Activated CD8-positive, alpha-beta memory T cell treated with anti-CD3 and anti-CD28 coated beads, Interleukin-2, amount 50 U/mL, for 4 hours (primary cell): ENCODE measurements around the gene HIVEP3.

ENCODE experiments used
- DNase-seq: peaks from one replicate; pipeline ENCODE4 v3.0.0-alpha.2; 2020

HIVEP3 gene

DNA sequence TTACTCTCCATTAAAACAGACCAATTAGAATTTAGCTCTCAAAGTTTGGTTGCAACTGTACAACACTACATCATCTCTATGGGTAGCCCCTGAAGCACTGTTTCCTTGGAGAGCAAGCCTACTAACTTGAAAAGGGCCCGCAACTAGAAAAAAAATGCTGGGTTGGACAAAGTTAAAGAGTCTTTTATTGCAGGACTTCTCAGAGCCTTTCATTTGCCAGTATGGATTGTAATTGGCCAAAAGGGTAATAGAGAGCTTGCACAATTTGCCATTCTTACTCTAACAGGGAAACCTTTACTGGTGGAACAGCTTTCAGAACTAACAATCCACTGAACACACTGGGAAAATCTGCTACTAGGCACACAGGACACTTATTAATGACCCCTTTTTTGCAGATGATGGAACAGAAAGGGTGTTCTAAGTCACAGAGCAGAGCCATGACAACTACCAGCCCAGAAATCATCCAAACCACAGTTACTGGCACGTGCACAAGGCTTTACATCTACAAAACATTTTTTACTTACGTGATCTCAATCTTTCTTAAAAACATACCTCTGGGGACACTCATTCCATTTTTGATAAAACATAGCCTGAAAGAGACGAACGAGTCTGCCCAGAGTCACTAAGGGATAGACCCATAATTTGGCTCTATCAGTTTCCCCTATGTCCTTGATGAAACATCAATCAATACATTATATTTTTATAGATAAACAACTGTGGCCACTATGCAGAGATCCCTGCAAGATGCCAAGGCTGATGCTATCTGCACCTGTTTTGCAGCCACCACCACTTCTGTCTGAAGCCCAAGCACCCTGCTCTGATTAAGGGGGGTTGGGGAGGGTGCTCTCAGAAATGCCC lies 257.9 kb downstream of the HIVEP3 start:
- no peak for DNase-seq

DNA sequence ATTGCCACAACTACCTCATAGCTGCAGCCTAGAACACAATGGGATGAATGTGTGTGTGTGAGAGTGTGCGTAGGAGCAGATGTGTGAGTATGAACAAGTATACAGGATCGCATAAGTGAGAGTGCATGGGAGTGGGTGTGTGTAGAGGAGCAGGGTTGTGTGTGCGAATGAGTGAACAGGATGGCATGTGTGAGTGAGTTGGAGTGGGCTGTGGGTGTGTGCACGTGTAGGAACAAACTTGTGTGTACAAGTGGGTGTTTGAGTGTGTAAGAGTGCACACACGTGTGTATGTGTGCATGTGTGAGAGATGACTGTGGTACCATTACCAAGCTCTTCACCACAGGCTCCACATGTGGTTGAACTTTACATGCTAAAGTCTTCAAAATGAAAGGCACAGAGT lies 258.8 kb downstream of the HIVEP3 start:
- DNase-seq = no peak

DNA sequence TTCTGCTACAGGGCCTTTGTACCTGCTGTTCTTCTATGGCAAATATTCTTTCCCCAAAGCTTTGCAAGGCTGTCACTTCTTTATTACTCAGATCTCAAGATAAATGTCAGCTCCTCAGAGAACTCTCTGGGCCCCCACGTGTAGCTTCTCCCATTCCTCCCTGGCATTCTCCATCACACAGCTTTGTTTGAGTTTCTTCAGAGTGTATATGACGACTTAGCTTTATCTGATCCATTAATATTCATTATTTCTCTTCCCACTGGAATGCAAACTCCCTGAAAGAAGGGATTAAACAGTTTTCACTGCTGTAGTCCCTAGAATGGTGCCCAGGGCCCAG lies 259.6 kb downstream of the HIVEP3 start:
- peak; percentile 4 for DNase-seq

DNA sequence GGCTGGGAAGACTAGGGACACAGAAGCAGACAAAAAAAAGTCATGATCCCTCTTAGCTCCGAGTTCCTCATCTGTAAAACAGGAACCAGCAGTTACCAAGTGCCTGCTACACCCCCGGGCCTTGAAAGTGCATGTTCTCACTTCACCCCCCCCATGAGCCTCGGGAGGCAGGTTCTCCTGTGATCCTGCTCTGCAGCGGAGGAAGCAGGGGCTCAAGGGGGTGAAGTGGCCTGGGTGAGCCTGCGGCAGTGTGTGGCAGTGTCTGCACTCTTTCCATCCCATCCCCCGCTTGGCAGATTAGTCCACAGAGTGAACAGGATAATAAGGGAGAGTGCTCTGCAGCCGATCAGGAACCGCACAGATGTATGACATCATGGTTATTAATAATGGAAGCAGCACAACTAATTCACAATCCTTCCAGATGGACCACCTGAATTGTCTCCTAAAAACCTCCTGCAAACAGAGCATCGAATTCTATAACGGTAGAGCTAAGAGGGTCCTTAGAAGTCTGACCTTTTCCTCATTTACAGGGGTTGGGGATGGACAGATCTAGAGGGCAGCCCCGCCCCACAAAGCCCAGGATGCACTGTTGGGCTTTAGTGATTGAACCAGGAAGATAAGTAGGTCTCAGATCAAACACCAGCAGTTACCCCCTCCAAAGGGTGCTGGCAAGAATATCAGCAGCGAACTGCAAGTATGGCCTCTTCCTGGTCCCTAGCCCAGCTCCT lies 260.1 kb downstream of the HIVEP3 start:
- peak; percentile 13 for DNase-seq

DNA sequence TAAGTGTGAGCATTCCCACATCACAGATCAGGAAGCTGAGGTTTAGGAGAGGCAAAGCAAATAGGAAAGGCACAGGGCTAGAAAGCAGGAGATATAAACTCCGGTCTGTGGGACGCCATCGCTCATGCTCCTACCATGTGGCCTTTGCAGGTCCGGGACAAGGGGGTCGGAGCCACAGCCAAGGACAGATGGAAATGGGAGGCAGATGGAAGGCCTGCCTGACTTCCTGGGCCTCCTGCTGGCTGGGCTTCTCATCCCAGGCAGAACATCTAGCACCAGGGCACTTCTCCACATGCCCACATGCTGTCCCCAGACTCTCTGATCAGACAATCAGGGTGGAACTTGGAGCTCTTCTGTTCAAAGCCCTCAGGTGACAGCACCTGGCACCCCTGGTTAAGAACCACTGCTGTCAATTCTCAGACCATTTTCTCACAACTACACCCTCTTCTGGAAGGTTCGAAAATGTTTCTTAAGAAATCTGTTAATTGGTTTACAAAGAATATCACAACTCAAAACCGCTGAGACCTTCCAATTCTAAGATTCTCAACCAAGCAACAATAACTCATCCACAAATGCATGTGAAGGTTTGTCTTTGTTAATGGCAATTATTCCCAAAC lies 260.9 kb downstream of the HIVEP3 start:
- DNase-seq = peak; percentile 6

DNA sequence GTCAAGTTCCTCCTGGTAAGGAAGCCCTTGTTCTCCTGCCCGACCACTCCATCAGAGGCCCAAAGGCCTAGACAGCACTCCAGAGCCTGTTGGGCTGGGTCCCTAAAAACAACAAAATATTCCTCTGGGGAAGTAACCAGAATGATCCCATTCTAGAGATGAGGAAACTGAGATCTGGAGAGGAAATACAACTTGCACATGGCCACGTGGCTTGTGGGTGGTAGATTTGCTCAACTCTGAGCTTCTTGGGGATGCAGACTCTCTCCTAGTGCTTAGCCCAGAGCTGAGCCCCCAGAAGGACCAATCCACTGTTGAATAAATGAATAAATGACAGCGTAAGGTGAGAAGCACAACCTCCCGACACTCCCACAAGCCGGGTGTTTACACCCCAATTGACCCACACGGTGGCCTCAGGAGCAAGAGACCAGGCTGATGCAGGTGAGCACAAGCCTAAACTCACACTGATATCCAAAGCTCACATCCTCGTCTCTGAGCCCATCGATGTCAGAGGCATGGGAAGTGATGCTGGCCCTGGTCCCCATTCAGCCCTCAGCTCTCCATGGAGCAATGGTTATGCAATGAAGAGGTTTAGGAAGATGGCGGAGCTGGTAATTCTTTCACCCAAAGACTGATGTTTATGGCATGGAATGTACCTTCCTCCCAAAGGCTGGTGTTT lies 261.8 kb downstream of the HIVEP3 start:
- DNase-seq = peak; percentile 8

DNA sequence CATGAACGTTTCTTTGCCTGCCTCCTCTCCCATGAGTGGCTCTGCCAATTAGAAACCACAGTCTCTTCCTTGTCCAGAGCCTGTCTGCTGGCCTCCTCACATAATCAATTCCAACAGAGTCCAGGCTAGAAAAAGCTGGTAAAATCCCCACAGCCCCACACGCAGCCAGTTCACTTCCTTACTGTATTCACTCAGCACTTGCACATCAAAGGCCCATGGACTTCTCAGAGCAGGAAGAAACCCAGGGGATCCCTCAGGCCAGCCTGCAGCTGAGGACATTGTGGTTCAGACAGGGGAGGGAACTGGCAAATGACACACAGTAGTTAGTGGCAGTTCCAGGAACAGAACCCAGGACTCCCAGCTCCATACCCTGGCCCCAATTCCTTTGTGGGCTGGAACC lies 262.7 kb downstream of the HIVEP3 start:
- peak; percentile 11 for DNase-seq

DNA sequence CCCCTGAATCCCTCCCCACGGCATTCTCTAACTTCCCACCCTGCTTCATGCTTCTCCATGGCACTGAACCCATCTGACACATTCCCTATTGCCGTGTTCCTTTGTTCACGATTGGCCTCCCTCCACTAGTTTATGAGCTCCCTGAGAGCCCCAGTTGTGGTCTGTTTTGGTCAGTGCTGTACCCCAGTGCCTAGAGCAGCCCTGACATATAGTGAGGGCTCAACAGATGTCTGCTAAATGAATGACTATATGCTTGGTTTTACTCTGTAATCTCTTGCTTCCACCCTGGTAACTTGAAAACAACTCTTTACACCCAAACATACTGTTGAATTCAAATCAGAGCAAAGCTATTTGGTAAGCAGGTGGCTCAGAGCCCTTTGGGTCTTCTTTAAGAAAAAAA lies 263.1 kb downstream of the HIVEP3 start:
- no peak for DNase-seq

DNA sequence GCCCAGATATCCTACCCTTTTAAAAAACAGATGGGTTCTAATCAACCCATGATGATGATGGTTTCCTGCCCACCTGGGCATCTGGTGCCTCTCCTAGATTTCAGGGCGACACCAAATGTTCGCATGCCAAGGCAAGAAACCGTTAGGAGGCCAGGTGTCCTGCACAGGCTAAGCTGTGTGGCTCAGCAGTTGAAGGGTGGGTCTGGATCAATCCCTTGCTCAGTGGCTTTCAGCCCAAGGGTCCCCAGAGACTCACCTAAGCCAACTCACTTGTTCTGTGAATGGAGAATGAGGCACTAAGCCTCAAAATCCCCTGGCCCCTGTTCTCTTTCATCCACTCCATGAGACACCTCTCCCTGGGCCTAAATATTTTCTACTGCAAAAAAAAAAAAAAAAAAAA lies 265.1 kb downstream of the HIVEP3 start:
- DNase-seq = no peak

DNA sequence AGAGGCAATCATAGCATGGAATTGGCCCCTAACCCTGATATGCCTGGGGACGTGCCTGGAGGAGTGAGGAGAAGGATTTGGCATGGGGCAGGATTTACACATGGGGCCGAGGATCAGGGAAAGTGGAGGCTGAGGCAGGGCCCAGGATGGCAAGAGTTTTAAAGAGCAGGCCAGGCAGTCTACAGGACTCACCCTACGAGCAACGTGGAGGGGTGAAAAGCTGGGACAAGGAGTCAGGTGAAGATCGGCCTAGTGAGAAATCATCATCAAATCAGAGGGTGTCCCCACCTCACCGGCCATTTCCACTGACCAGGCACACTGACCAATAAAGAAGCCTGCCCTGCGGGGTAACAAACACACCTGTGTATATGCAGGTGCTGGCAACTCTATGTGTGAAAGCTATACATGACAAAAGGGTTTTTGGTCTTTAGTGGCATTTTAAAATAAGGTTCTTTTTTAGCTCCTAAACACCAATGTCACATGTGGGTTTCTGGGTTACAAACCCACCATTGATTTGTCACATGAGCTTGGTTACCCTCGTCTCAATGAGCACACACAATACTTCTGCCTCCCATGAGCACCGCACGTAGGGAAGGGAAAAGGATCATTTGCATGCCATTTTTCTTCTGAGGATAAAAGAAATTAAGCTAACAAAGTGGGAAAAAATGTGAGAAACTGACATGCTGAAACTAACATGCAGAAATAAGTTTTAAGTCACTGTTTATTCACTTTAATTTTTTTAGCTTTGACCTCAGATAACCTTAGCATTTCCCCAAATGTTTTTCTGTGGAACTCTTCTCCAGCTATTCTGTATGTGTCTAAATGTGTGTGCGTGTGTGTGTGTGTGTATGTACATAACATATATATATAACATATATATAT lies 266.1 kb downstream of the HIVEP3 start:
- DNase-seq = no peak

DNA sequence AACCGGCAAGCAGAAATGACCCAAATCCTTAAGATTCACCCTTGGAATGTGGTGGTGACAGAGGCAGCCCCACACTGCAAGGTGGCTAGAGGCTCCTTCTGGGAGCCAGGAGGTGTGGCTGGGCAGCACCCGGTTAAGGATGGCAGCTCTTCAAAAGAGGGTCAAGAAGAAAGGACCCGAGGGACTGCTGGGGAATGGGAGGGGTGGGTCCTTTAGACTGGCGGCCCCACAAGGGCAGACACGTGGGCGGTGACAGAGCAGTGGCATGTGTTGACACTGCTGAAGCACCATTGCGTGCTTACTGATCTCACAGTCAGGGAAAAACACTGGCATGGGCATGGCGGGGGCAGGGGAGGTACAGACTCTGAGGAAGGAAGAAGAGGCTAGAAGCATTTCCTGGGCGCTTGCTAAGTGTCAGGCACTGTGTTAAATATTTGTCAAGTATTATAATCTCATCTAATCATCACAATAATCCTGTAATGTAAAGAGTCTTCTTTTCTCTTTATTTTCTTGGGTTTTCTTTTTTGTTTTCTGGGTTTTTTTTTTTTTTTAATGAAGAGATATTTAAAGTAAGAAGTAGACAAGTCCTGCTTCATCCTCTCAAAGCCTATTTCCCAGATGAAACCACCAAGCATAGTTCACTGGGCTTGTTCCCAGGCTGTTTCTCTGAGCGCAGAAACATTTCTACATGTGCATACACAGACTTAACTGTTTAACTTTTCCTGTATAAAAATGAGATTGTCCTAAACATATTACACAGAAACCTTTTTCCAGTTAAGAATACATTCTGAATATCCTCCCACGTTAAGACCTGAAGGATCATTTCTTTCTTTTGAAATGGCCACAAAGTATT lies 268.5 kb downstream of the HIVEP3 start:
- peak; percentile 40 for DNase-seq

DNA sequence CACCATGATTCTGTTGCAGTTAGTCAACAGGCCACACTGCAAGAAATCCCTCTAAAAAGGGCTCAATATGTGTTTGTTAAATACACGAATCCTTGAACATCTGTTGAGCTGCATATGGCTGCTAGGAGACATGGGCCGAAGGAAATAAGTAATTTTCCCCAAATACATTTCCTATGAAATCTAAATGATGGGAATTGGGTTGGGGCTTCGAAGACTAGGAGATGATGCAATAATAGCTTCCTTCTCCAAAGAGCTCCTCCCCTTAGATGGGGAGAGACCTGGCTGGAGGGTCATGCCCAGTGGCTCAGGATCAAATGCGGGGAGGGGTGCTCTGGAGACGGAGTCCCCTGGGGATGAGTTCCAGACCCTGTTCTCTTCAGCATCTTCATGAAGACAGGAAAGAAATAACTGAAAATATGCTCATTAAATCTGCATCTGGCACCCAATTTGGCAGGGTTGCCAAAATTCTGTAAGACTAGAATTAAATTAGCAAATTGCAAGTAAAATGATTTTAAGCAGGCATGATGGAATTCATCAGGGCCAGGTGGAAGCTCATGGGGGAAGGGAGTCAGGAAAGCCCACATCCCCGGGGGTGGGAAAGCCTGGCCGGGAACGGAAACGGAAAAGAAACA lies 269.2 kb downstream of the HIVEP3 start:
- no peak for DNase-seq

DNA sequence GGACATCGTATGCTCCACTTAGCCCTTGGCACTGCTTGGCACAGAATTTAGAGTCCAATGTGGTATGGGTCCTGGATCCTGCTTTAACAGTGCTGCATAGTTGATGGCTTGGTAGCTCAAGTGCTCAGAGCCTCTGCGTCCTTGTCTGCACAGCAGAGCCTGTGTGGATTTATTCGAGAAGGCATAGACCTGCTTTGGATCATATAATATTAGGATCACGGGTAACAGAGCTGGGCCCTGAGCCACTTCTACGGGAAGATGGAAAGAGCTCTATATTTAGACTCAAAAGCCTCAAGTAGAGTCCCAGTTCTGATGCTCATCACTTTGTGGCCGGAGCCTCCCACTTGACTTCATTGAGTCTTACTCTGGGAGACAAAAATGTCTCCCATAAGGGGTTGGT lies 269.9 kb downstream of the HIVEP3 start:
- no peak for DNase-seq

DNA sequence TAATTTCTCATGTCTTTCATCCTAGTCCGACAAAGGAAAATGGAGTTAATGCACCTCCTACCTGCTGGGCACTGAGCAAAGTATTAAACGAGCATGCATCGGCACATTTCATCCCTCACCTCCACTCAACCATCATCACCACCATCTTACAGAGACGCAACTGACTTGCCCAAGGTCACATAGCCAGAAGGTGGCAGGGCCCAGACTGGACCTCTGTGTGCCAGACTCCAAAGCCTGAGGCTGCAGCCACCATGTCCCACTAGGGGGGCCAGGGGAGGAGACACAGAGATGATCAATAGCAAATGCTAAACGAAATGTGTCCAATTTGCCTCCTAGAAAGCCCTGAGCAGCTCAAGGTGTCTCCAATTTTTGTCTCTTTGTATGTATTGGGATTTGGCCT lies 270.5 kb downstream of the HIVEP3 start:
- no peak for DNase-seq

DNA sequence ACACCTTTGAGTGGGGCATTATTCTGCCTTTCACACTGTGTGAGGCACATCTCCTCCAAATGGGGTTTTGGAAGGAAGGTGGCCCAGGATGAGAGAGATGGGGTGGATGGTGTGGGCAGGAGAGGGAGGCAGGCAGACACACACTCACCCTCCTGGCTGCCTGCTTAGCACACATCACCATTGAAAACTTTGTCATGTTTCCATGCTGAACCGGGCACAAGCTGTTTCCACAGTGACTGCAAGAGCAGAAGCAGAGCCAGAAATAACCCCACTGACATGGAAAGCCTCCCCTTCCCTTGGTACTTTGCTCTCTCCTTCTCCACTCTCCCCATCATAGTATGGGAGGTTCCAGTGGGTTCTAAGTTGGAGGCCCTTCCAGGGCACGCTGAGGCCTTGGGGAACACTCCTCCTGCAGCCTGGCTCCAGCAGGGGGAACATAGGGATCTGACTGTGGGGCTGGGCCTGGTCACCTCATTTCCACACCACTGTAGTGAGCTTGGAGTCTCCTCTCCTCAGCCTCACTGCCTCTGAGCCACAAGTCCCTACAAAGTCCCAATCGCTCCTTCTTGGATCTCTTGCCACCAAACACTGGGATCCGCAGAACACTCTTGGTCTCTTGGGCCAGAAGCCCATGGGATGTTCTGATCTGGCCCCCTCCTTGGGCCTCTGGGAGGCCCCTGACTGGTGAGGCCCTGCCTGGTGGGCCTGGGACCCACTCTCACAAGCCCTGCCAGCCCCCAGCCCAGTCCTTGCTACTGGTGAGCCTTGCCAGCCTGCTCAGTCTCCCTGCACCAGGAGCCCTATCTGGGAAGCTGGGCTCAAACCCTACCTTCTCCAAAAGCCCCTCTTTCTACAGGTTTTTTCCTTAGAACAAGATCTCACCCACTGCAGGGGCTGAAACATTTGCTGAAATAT lies 271.2 kb downstream of the HIVEP3 start:
- DNase-seq = no peak

DNA sequence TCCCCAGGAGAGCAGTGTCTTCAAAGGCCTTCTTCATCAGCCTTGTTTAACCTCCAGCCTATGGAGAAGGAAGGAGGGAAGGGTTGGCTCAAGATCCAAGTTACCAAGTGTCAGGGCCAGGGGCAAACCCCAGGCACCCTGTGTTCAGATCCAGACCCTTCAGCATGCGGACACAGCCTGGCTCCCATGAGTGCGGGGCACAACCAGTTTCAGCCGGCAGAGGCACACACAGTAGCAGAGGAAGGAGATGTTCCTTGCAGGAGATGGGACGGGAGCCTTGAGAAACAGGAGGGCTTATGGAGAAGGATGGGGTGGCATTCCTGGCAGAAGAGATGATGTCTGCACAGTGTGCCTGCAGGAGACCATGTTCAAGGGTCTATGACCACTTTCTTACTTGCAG lies 272.5 kb downstream of the HIVEP3 start:
- peak; percentile 3 for DNase-seq

DNA sequence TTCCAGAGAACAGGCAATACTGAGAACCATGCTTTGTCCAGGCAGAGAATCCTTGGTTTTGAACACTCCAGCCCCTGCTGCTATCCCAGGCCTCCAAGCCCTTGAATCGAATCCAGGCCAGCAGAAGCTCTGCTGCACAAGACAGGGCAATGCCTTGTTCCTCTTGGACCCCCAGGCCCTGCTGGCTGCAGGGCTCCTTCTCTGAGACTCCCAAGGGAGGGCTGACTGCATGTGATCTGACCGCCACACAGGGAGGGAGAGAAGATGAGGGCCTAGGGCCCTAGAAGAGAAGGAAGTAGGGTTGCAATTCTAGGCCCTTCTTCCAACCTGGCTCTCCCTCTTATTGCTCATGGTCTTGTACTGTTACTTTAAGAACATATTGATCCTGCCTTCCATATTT lies 273.7 kb downstream of the HIVEP3 start:
- DNase-seq = peak; percentile 6

DNA sequence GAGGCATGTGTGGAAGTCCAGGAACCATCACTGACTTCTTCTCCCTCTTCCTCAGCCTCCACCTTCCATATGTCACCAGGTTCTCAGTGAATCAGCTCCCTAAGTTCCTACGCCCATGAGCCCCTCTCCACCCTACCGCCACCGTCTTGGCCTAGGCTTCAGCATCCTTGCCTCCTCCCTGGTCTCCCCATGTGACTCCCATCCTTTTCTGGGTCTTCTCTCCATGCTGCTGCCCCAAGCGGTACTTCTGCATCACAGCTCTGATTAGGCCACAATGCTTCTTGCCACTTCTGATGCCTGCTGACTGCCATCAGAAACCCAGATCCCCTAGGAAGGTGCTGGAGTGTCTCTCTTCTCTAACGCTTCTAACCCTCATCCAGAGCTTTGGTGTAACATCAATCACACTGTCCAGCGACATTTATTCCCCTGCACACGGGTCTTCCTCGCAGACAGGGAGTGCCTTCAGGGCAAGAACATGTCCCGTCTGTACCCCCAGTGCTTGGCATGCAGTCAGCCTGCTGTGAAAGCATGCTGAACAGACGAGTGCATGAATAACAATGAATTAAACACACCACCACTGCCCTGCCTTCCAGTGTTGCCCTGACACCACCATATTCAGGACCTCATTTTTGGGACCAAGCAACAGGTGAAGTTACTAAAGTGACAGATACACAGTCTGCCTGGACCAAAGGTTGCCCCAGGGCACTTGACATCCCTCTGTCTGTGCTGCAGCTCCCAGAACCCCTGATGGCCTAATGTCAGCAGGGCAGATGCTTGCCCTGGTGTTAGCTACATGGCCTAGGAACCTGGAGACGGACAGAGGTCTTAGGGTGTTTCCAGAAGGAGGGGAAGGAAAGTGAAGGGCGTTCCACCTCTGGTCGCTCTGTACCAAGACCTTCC lies 275.6 kb downstream of the HIVEP3 start:
- DNase-seq = peak; percentile 8
